K562 (cell line): ENCODE results near the gene PRR29. TPM values are rescaled to one million over a fixed set of nuclear protein-coding genes. Genes with fewer than 3 reads are reported as not detected.

Source experiments
- EP300 ChIP-seq: IDR thresholded peaks from 2 replicates; pipeline ENCODE4 v1.6.1; 2012; ENCODE audit warnings: low read length, improper control_type of control experiment
- EP400 ChIP-seq: fragments of 450-650 bp; IDR thresholded peaks from 2 replicates; pipeline ENCODE4 v1.6.1; 2017; ENCODE audit warnings: antibody characterized with exemption, mild to moderate bottlenecking, moderate library complexity
- EWSR1 ChIP-seq: fragments of 450-650 bp; IDR thresholded peaks from 2 replicates; pipeline ENCODE4 v1.6.1; 2018; ENCODE audit warnings: borderline replicate concordance, mild to moderate bottlenecking, low read depth, moderate library complexity; ENCODE audit not compliant: partially characterized antibody
- FOXK1 ChIP-seq: sonication (generic); formaldehyde crosslinking; IDR thresholded peaks from 2 replicates; pipeline ENCODE4 v1.8.0; 2022; ENCODE audit warnings: missing genetic modification reagents, mild to moderate bottlenecking, borderline replicate concordance
- HNRNPH1 ChIP-seq: fragments of 200-400 bp; formaldehyde crosslinking; optimal IDR thresholded peaks from 2 replicates; pipeline ENCODE3; 2017; ENCODE audit warnings: low read depth, mild to moderate bottlenecking, low read length, moderate library complexity
- KLF16 ChIP-seq: IDR thresholded peaks from 2 replicates; pipeline ENCODE4 v1.6.1; 2016; ENCODE audit warnings: antibody characterized with exemption
- NFATC3 ChIP-seq: fragments of 450-650 bp; IDR thresholded peaks from 2 replicates; pipeline ENCODE4 v1.6.1; 2017; ENCODE audit warnings: mild to moderate bottlenecking
- POLR2A ChIP-seq: fragments of 450-650 bp; conservative IDR thresholded peaks from 2 replicates; pipeline ENCODE4 v1.6.1; 2016
- PTBP1 ChIP-seq: fragments of 200-400 bp; formaldehyde crosslinking; IDR thresholded peaks from 2 replicates; pipeline ENCODE4 v1.6.1; 2017; ENCODE audit warnings: low read depth, low read length
- SAP30 ChIP-seq: fragments of 200-600 bp; sonication (generic); IDR thresholded peaks from 2 replicates; pipeline ENCODE4 v1.6.1; 2012; ENCODE audit warnings: borderline replicate concordance, low read depth, mild to moderate bottlenecking, moderate library complexity, low read length, control low read depth, inconsistent platforms; ENCODE audit not compliant: insufficient read depth, poor library complexity, severe bottlenecking
- SIX5 ChIP-seq, 2 experiments: IDR thresholded peaks; 2 replicates each; pipeline ENCODE4 v1.6.1; 2011; ENCODE audit warnings: low read length in 2 of 2, borderline replicate concordance in 1 of 2, low read depth in 1 of 2, mild to moderate bottlenecking in 1 of 2, moderate library complexity in 1 of 2; ENCODE audit not compliant: insufficient read depth in 1 of 2
- SLC30A9 ChIP-seq: fragments of 250-450 bp; sonication (Bioruptor Pico); IDR thresholded peaks from 2 replicates; pipeline ENCODE4 v1.8.0; 2022; ENCODE audit warnings: mild to moderate bottlenecking, moderate library complexity
- SRSF9 ChIP-seq: fragments of 200-400 bp; formaldehyde crosslinking; IDR thresholded peaks from 2 replicates; pipeline ENCODE4 v1.6.1; 2017; ENCODE audit warnings: low read depth, low read length, borderline replicate concordance
- ZEB2 ChIP-seq: fragments of 450-650 bp; IDR thresholded peaks from 2 replicates; pipeline ENCODE4 v1.6.1; 2016
- ZFP1 ChIP-seq: fragments of 450-650 bp; formaldehyde crosslinking; IDR thresholded peaks from 2 replicates; pipeline ENCODE4 v1.4.0; 2020; ENCODE audit warnings: mild to moderate bottlenecking, mixed read lengths
- ZFPM2 ChIP-seq: fragments of 250-450 bp; sonication (Bioruptor Pico); IDR thresholded peaks from 2 replicates; pipeline ENCODE4 v1.5.1; 2022; ENCODE audit warnings: mild to moderate bottlenecking
- ZKSCAN8 ChIP-seq: fragments of 200-800 bp; sonication (Bioruptor generic); IDR thresholded peaks from 2 replicates; pipeline ENCODE4 v1.6.1; 2016; ENCODE audit warnings: missing genetic modification characterization, missing compliant biosample characterization
- ZNF184 ChIP-seq: sonication (generic); formaldehyde crosslinking; IDR thresholded peaks from 2 replicates; pipeline ENCODE4 v1.5.0; 2020; ENCODE audit warnings: missing genetic modification reagents
- ZNF785 ChIP-seq: fragments of 250-450 bp; sonication (Bioruptor Pico); IDR thresholded peaks from 2 replicates; pipeline ENCODE4 v1.4.0; 2020; ENCODE audit warnings: mild to moderate bottlenecking
- polyA plus RNA-seq, 8 experiments: library from polyadenylated mRNA; depleted of rRNA in 4 of 8; stranded (reverse) in 5 of 8; unstranded in 3 of 8; fragments of >200 nt; fragmentation: Nextera tagmentation in 2 of 8; fragmentation: Illumina TruSeq in 1 of 8; extraction: Ambion mirVana in 2 of 8; extraction: Trizol in 1 of 8; gene quantifications; 2 replicates each; pipeline versions ENCODE4 v1.2.1 to v1.2.3, GENCODE V29; 2011 to 2014; ENCODE audit warnings: inconsistent platforms in 1 of 8, missing spikeins in 1 of 8
- total RNA-seq, 7 experiments: library from RNA; depleted of rRNA in 6 of 7; stranded (reverse); fragments of >200 nt in 6 of 7; fragmentation: Illumina TruSeq in 2 of 7; extraction: Trizol in 2 of 7; gene quantifications; 2 replicates each; pipeline versions ENCODE4 v1.2.1 to v1.2.3, GENCODE V29; 2011 to 2021; ENCODE audit warnings: low replicate concordance in 1 of 7
- TF ChIP-seq, protein P1 (sequence below): fragments of 250-450 bp; sonication (Bioruptor Pico); IDR thresholded peaks from 2 replicates; pipeline ENCODE4 v1.5.0; 2021
- TF ChIP-seq, protein P2 (sequence below): IDR thresholded peaks from 3 replicates; pipeline ENCODE4 v1.6.1; 2011; ENCODE audit warnings: borderline replicate concordance, mild to moderate bottlenecking; ENCODE audit not compliant: insufficient read length, insufficient read depth
- TF ChIP-seq, protein P3 (sequence below), 2 experiments: fragments of 450-650 bp in 1 of 2; sonication (generic) in 1 of 2; formaldehyde crosslinking; conservative IDR thresholded peaks; 2 replicates each; pipeline versions ENCODE4 v1.4.0 to v1.8.1; 2020 to 2022; ENCODE audit warnings: mild to moderate bottlenecking in 1 of 2, missing genetic modification reagents in 1 of 2
- TF ChIP-seq, protein P4 (sequence below): IDR thresholded peaks from 2 replicates; pipeline ENCODE4 v1.6.1; 2011; ENCODE audit warnings: borderline replicate concordance, low read depth, mild to moderate bottlenecking, moderate library complexity, low read length; ENCODE audit not compliant: insufficient read depth, poor library complexity, severe bottlenecking
- TF ChIP-seq, protein P5 (sequence below): sonication (generic); formaldehyde crosslinking; IDR thresholded peaks from 2 replicates; pipeline ENCODE4 v1.8.0; 2022; ENCODE audit warnings: missing genetic modification reagents, mild to moderate bottlenecking, borderline replicate concordance

Gene PRR29
- total and polyA plus RNA-seq, 9 of the 15 experiments (the other 6 are each of a cell fraction or from before 2014, with no cell fraction given) = 0.08 to 0.58 (median 0.15) TPM; not detected in 5

DNA sequence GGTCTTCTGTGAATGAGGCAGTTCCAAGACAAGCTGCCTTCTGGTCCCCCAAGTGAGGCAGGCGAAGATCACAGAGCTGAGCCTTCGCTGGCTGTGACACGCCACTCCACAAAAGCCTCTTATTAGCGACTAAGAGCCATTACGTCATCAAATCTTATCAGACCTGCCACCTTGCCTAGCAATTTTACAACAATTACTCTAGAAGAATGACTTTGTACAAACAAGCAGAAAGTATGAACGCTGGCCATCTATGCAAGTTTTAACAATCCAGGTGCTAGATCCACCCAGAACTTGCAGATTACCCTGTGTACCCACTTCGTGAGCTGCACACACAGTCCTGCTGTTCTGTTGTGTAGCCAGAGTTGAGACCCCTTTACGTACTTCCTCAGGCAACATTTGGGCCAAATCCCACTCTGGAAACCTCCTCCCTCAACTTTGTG lies 26.1 kb downstream of the PRR29 start (continued):
- peak; percentile 67; the same call in 1 of the 2 replicates for TF ChIP-seq ZKSCAN8
- TF ChIP-seq, protein P1, sequence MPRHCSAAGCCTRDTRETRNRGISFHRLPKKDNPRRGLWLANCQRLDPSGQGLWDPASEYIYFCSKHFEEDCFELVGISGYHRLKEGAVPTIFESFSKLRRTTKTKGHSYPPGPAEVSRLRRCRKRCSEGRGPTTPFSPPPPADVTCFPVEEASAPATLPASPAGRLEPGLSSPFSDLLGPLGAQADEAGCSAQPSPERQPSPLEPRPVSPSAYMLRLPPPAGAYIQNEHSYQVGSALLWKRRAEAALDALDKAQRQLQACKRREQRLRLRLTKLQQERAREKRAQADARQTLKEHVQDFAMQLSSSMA (CRISPR knock-in tag) = no peak
- TF ChIP-seq, protein P2, sequence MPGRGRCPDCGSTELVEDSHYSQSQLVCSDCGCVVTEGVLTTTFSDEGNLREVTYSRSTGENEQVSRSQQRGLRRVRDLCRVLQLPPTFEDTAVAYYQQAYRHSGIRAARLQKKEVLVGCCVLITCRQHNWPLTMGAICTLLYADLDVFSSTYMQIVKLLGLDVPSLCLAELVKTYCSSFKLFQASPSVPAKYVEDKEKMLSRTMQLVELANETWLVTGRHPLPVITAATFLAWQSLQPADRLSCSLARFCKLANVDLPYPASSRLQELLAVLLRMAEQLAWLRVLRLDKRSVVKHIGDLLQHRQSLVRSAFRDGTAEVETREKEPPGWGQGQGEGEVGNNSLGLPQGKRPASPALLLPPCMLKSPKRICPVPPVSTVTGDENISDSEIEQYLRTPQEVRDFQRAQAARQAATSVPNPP = no peak
- TF ChIP-seq ZFP1 = no peak
- TF ChIP-seq, protein P3, sequence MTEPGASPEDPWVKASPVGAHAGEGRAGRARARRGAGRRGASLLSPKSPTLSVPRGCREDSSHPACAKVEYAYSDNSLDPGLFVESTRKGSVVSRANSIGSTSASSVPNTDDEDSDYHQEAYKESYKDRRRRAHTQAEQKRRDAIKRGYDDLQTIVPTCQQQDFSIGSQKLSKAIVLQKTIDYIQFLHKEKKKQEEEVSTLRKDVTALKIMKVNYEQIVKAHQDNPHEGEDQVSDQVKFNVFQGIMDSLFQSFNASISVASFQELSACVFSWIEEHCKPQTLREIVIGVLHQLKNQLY (CRISPR knock-in tag; conservative IDR thresholded peaks at IDR 0.05) = no peak
- no peak for TF ChIP-seq ZFPM2 (CRISPR knock-in tag)
- TF ChIP-seq NFATC3 = no peak
- peak; percentile 80 for TF ChIP-seq ZEB2
- TF ChIP-seq, protein P4, sequence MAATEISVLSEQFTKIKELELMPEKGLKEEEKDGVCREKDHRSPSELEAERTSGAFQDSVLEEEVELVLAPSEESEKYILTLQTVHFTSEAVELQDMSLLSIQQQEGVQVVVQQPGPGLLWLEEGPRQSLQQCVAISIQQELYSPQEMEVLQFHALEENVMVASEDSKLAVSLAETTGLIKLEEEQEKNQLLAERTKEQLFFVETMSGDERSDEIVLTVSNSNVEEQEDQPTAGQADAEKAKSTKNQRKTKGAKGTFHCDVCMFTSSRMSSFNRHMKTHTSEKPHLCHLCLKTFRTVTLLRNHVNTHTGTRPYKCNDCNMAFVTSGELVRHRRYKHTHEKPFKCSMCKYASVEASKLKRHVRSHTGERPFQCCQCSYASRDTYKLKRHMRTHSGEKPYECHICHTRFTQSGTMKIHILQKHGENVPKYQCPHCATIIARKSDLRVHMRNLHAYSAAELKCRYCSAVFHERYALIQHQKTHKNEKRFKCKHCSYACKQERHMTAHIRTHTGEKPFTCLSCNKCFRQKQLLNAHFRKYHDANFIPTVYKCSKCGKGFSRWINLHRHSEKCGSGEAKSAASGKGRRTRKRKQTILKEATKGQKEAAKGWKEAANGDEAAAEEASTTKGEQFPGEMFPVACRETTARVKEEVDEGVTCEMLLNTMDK = no peak
- no peak for TF ChIP-seq PTBP1
- TF ChIP-seq EP300 = peak; percentile 90
- TF ChIP-seq ZNF785 (CRISPR knock-in tag) = no peak
- TF ChIP-seq SRSF9 = no peak
- no peak for TF ChIP-seq HNRNPH1
- no peak for TF ChIP-seq FOXK1 (CRISPR knock-in tag)
- TF ChIP-seq, protein P5, sequence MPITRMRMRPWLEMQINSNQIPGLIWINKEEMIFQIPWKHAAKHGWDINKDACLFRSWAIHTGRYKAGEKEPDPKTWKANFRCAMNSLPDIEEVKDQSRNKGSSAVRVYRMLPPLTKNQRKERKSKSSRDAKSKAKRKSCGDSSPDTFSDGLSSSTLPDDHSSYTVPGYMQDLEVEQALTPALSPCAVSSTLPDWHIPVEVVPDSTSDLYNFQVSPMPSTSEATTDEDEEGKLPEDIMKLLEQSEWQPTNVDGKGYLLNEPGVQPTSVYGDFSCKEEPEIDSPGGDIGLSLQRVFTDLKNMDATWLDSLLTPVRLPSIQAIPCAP (CRISPR knock-in tag) = no peak
- TF ChIP-seq SAP30 = no peak
- TF ChIP-seq POLR2A = no peak; the same call in 1 of the 2 replicates
- TF ChIP-seq ZNF184 (CRISPR knock-in tag) = no peak
- peak; percentile 50; the same call in 1 of the 2 replicates for TF ChIP-seq EP400
- peak; percentile 56; the same call in 1 of the 2 replicates for TF ChIP-seq KLF16
- no peak for TF ChIP-seq SLC30A9 (CRISPR knock-in tag)
- TF ChIP-seq SIX5 (IDR thresholded peaks at IDR 0.05; ENCODE audit: borderline replicate concordance in 1 of 2, insufficient read depth in 1 of 2, low read depth in 1 of 2, low read length in 2 of 2) = no peak
- no peak for TF ChIP-seq EWSR1
